T-helper 1 cell treated with Interleukin-12 subunit alpha and Interleukin-12 subunit beta and Interleukin-4 antibody, amounts not matched to agents 30 μg/mL and 1 μg/mL, for 36 hours (primary cell): ENCODE data around the gene SLC5A10.
"Not testable (repeated sequence)": the region's sequence is repeated elsewhere in the genome, so short reads cannot be mapped to it uniquely, and the experiment has no call there.

Experiments used
- H3K27ac Mint-ChIP-seq: one replicate; pipeline ENCODE4 v1.8.0; 2021; ENCODE audit warnings: mild to moderate bottlenecking, mixed read lengths
- H3K27me3 Mint-ChIP-seq: one replicate; pipeline ENCODE4 v1.8.0; 2021; ENCODE audit warnings: low read depth, mixed read lengths
- H3K36me3 Mint-ChIP-seq: one replicate; pipeline ENCODE4 v1.8.0; 2021; ENCODE audit warnings: low read depth, mixed read lengths
- H3K4me1 Mint-ChIP-seq: one replicate; pipeline ENCODE4 v1.8.0; 2021; ENCODE audit warnings: low read depth, mixed read lengths
- H3K4me3 Mint-ChIP-seq: one replicate; pipeline ENCODE4 v1.8.0; 2021; ENCODE audit warnings: mild to moderate bottlenecking, moderate library complexity, mixed read lengths
- H3K9me3 Mint-ChIP-seq: one replicate; pipeline ENCODE4 v1.8.0; 2021; ENCODE audit warnings: mixed read lengths

Gene SLC5A10

DNA sequence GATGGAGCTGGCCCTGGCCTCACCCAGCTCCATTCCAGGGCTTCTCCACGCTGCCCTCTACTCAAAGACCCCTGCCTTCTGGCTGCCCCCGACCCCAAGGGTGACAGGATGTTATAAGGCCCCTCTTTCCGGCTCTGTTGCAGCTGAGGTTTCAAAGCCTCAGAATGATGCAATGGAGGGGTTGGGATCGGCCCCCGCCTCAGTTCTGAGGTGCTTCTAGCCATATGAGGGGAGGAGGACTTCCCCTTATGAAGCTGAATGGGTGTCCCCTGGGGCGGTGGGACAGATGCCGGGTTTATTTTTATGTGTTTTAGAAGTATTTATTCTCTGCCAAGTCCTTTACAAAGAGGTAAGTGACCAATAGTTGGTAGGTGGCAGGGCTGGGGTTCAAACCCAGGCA, 96.9 kb downstream of the SLC5A10 start:
- H3K36me3 Mint-ChIP-seq, H3K4me1 Mint-ChIP-seq, H3K9me3 Mint-ChIP-seq, H3K27ac Mint-ChIP-seq, H3K4me3 Mint-ChIP-seq, H3K27me3 Mint-ChIP-seq: not testable (repeated sequence)

DNA sequence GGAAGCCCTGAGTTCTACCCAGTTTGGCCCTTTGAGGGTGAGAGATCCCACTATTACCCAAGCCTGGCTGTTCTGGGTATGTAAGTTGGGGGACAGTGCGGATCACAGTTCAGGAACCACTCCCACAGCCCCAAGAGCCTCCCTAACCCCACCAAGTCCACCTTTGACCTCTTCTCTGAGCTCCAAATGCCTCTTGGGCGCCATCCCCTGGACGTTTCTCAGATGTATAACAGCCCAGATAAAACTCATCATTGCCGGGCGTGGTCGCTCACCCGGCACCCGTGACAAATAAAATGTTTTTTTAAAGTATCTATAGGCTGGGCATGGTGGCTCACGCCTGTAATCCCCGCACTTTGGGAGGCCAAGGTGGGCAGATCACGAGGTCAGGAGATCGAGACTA, 103.5 kb downstream of the SLC5A10 start:
- H3K4me1 Mint-ChIP-seq, H3K27me3 Mint-ChIP-seq, H3K9me3 Mint-ChIP-seq, H3K36me3 Mint-ChIP-seq, H3K4me3 Mint-ChIP-seq, H3K27ac Mint-ChIP-seq: not testable (repeated sequence)

DNA sequence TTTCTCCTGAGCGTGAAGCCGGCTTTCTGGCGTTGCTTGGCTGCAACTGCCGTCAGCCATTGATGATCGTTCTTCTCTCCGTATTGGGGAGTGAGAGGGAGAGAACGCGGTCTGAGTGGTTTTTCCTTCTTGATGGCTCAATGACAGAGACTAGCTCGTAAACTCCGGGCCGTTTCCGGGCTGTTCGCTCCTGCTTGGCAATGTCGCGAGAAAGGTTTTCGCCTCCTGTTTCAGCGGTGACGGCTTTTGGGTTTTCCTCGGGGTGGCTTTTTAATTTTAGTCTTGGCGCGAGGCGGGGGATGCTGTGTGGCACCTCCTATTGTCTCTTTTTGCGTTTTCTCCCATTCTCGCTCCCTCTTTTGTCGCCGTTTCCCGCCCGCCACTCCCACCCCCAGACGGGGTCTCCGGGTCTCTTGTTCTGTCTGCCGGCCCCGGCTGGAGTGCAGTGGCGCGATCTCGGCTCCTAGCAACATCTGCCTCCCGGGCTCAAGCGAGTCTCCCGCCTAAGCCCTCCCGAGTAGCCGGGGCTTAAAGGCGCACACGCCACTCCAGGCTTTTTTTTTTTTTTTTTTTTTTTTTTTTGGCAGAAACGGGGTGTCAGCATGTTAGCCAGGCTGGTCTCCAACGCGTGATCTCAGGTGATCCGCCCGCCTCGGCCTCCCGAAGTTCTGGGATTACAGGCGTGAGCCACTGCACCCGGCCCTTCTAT, 110.2 kb downstream of the SLC5A10 start:
- H3K4me3 Mint-ChIP-seq, H3K27me3 Mint-ChIP-seq, H3K36me3 Mint-ChIP-seq, H3K9me3 Mint-ChIP-seq, H3K4me1 Mint-ChIP-seq: not testable (repeated sequence)
- H3K27ac Mint-ChIP-seq: peak overlapping the region; percentile 71

DNA sequence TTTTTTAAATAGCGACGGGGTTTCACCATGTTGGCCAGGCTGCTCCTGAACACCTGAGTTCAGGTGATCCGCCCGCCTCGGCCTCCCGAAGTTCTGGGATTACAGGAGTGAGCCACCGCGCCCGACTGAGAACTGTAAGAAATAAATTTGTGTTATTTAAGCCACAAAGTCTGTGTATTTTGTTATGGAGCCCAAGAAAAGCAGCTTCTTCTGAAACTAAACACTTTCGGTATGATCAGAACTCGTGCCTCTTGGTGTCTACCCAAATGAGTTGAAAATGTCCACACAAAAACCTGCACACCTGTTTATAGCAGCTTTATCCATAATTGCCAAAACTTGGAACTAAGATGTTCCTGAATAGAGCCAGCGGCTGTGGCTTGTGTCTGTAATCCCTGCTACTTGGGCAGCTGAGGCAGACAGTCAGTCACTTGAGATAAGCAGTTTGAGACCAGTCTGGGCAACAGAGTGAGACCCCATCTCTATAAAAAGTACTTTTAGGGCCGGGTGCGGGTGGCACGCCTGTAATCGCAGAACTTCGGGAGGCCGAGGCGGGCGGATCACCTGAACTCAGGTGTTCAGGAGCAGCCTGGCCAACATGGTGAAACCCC, 110.9 kb downstream of the SLC5A10 start:
- not testable (repeated sequence) for H3K27ac Mint-ChIP-seq, H3K36me3 Mint-ChIP-seq, H3K27me3 Mint-ChIP-seq, H3K4me1 Mint-ChIP-seq, H3K4me3 Mint-ChIP-seq, H3K9me3 Mint-ChIP-seq

DNA sequence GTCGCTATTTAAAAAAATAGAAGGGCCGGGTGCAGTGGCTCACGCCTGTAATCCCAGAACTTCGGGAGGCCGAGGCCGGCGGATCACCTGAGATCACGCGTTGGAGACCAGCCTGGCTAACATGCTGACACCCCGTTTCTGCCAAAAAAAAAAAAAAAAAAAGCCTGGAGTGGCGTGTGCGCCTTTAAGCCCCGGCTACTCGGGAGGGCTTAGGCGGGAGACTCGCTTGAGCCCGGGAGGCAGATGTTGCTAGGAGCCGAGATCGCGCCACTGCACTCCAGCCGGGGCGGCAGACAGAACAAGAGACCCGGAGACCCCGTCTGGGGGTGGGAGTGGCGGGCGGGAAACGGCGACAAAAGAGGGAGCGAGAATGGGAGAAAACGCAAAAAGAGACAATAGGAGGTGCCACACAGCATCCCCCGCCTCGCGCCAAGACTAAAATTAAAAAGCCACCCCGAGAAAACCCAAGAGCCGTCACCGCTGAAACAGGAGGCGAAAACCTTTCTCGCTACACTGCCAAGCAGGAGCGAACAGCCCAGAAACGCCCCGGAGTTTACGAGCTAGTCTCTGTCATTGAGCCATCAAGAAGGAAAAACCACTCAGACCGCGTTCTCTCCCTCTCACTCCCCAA, 111.5 kb downstream of the SLC5A10 start:
- H3K27me3 Mint-ChIP-seq, H3K36me3 Mint-ChIP-seq, H3K4me1 Mint-ChIP-seq, H3K9me3 Mint-ChIP-seq: not testable (repeated sequence)
- Mint-ChIP-seq H3K27ac (peak overlapping the region; percentile 84), H3K4me3 (peak overlapping the region; percentile 37)

DNA sequence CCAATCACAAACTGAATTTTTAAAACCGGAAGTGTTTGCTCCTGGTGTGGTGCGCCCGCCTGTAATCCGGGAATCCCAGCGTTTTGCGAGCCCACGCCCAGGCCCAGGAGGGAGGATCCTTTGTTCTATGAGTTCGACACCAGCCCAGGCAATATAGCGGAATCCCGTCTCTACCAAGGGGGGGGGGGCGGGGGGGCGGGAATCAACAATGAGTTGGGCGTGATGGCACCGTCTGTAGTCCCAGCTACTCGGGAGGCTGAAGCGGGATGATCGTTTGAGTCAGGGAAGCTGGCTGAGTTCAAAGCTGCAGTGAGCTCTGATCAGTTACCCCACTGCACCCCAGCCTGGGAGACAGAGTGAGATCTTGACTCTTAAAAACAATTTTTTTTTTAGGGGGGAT, 112.4 kb downstream of the SLC5A10 start:
- not testable (repeated sequence) for H3K36me3 Mint-ChIP-seq, H3K27ac Mint-ChIP-seq, H3K4me1 Mint-ChIP-seq

DNA sequence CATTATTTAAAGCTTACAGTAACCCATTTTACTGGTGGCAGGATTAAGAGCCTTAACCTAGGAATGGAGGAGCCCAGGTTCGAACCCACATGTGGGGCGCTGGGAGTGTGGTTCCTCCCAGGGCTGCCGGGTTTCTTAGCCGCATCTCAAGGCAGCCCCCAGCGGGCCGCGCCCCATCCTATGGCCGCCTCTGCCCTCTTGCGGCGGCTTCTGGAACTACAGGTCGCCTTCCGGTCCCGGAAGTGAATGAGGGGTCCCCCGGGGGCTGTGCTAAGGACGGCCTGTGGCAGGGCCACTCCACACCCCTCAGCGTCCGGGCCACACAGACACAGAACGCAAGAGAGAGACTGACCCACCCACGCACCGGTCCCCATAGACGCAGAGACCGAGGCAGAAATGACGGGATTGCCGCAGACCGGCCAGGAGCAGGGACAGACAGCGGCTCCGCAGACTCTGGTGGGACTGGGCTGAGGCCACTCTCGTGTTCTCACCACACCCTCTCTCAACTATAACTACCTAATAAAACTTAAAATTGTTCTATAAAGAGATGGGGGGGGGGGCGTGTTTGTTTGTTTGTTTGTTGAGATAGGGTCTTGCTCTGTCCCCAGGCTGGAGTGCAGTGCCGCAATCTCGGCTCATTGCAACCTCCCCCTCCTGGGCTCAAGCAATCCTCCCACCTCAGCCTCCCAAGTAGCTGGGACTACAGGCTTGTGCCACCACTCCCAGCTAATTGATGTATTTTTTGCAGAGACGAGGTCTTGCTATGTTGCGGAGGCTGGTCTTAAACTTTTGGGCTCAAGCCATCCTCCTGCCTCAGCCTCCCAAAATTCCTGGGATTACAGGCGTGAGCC, 118.6 kb downstream of the SLC5A10 start:
- H3K27ac Mint-ChIP-seq, H3K4me1 Mint-ChIP-seq, H3K4me3 Mint-ChIP-seq, H3K36me3 Mint-ChIP-seq, H3K27me3 Mint-ChIP-seq, H3K9me3 Mint-ChIP-seq: not testable (repeated sequence)

More for the DNA sequence above, 112.4 kb downstream of the SLC5A10 start:
- not testable (repeated sequence) for H3K9me3 Mint-ChIP-seq, H3K27me3 Mint-ChIP-seq
- H3K4me3 Mint-ChIP-seq: peak overlapping the region; percentile 53
